GM12892 (cell line): ENCODE data around the gene NR5A1.

ENCODE experiments used
- POLR2A ChIP-seq: IDR thresholded peaks from 2 replicates; pipeline ENCODE4 v1.6.1; 2011; ENCODE audit warnings: low read depth, low read length, control low read depth
- POLR2AphosphoS5 ChIP-seq: IDR thresholded peaks from 2 replicates; pipeline ENCODE4 v1.6.1; 2011; ENCODE audit warnings: low read depth, low read length, control low read depth

- TF ChIP-seq POLR2AphosphoS5 = no peak
- TF ChIP-seq POLR2A = no peak
These were observed 49.9 kb downstream of the NR5A1 start for GRCh38 chr9:124457079-124457886.
